Suprapubic skin (tissue), 4 donors: ENCODE measurements around the gene RNF114. TPM values are rescaled to one million over a fixed set of nuclear protein-coding genes. Genes with fewer than 3 reads are reported as not detected.

ENCODE experiments used
- DNase-seq, 2 donors: peaks; one replicate each; pipeline ENCODE4 v3.0.0-alpha.2; 2019; ENCODE audit warnings: low spot score in 2 of 2
- H3K27ac ChIP-seq: fragments of 200-600 bp; sonication (generic); one replicate; pipeline ENCODE4 v1.5.1; 2019
- H3K27me3 ChIP-seq: fragments of 200-600 bp; sonication (generic); one replicate; pipeline ENCODE4 v1.5.1; 2019
- H3K36me3 ChIP-seq: fragments of 200-600 bp; sonication (generic); one replicate; pipeline ENCODE4 v1.5.1; 2019
- H3K4me1 ChIP-seq: fragments of 200-600 bp; sonication (generic); one replicate; pipeline ENCODE4 v1.5.1; 2019
- H3K4me3 ChIP-seq: fragments of 200-600 bp; sonication (generic); one replicate; pipeline ENCODE4 v1.5.1; 2019; ENCODE audit warnings: mild to moderate bottlenecking
- H3K9me3 ChIP-seq: fragments of 200-600 bp; sonication (generic); one replicate; pipeline ENCODE4 v1.5.1; 2019
- CTCF ChIP-seq, 2 donors: fragments of 200-600 bp in 1 of 2; fragments of 450-650 bp in 1 of 2; sonication (generic) in 1 of 2; IDR thresholded peaks; one replicate each; pipeline ENCODE4 v1.5.1; 2016 to 2019; ENCODE audit warnings: antibody characterized with exemption in 2 of 2, mild to moderate bottlenecking in 1 of 2, moderate library complexity in 1 of 2
- EP300 ChIP-seq: sonication (generic); formaldehyde crosslinking; IDR thresholded peaks from one replicate; pipeline ENCODE4 v1.6.1; 2017; ENCODE audit warnings: antibody characterized with exemption
- POLR2A ChIP-seq, 2 donors: fragments of 450-650 bp; IDR thresholded peaks; one replicate each; pipeline ENCODE4 v1.6.1; 2017; ENCODE audit warnings: antibody characterized with exemption in 2 of 2, mild to moderate bottlenecking in 2 of 2, moderate library complexity in 2 of 2
- POLR2AphosphoS5 ChIP-seq, 3 donors: sonication (generic); formaldehyde crosslinking; IDR thresholded peaks; one replicate each; pipeline ENCODE4 v1.6.1; 2017; ENCODE audit warnings: antibody characterized with exemption in 3 of 3
- WGBS: methylation state at CpG from one replicate; pipeline ENCODE4 v1.1.5; 2018; 5-methylcytosine and 5-hydroxymethylcytosine counted together
- total RNA-seq, 4 donors: library from RNA; depleted of rRNA; stranded (reverse); fragments of >200 nt; gene quantifications; one replicate each; pipeline ENCODE4 v1.1.0, GENCODE V29; 2016

RNF114 gene
- total RNA-seq, 4 donors from 2014 or later: 134 to 150 (median 138) TPM

DNA sequence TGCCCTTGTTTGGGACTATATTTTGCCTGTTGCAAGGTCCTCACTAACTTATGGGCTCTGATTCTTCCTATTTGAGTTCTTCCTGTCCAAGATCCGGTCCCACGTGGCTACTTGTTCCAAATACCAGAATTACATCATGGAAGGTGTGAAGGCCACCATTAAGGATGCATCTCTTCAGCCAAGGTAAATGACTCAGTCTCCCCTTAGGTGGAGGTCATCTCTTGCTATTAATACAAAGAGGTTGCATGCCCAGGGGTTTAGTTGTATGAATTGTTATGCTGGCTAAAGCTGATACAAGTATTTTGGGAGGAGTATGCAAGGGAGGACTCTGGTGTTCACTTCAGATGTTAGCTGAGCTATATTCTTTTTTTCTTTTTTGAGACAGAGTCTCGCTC, 9.1 kb downstream of the RNF114 start:
- no peak overlapping the region for H3K4me3 ChIP-seq
- H3K4me1 ChIP-seq: no peaks in the 10 kb centered on the region
- H3K27me3 ChIP-seq: no peaks in the 10 kb centered on the region
- TF ChIP-seq POLR2AphosphoS5 (IDR thresholded peaks at IDR 0.05): no peak
- no peak for TF ChIP-seq CTCF (IDR thresholded peaks at IDR 0.05)
- TF ChIP-seq POLR2A (IDR thresholded peaks at IDR 0.05): no peak
- TF ChIP-seq EP300: no peak
- WGBS: 79% methylated on average over 3 of the region's 3 CpGs
- no peak for DNase-seq
- peaks cover 80% of the 10 kb centered on the region for H3K36me3 ChIP-seq
- H3K27ac ChIP-seq: no peak overlapping the region
- no peaks in the 10 kb centered on the region for H3K9me3 ChIP-seq

DNA sequence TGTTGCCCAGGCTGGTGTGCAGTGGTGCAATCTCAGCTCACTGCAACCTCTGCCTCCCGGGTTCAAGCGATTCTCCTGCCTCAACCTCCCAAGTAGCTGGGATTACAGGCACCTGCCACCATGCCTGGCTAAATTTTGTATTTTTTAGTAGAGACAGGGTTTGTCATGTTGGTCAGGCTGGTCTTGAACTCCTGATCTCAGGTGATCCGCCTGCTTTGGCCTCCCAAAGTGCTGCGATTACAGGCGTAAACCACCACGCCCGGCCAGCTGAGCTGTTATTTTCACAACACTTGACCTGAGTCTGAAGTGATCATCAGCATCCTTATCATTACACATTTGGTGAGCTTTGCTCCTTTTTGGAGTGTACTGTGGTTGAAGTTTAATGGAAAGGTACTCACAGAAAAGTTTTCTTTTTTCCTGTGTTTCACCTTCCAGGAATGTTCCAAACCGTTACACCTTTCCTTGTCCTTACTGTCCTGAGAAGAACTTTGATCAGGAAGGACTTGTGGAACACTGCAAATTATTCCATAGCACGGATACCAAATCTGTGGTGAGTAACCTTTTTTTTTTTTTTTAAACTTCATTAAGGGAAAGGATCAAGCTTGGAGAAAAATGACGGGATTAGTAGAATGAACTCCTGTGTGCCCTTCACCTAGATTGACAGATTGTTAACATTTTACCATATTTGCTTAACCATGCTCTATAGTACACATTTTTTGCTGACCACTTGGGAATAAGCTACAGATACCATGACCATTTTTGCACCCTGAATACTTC, 9.7 kb downstream of the RNF114 start:
- H3K4me1 ChIP-seq: no peaks in the 10 kb centered on the region
- no peak for TF ChIP-seq CTCF (IDR thresholded peaks at IDR 0.05)
- no peak for TF ChIP-seq POLR2A (IDR thresholded peaks at IDR 0.05)
- TF ChIP-seq POLR2AphosphoS5 (IDR thresholded peaks at IDR 0.05): no peak
- no peak for TF ChIP-seq EP300
- H3K27me3 ChIP-seq: no peaks in the 10 kb centered on the region
- H3K4me3 ChIP-seq: no peak overlapping the region
- no peak overlapping the region for H3K27ac ChIP-seq
- DNase-seq: no peak
- 95% methylated on average over 9 of the region's 10 CpGs for WGBS
- no peaks in the 10 kb centered on the region for H3K9me3 ChIP-seq
- peaks cover 86% of the 10 kb centered on the region for H3K36me3 ChIP-seq

DNA sequence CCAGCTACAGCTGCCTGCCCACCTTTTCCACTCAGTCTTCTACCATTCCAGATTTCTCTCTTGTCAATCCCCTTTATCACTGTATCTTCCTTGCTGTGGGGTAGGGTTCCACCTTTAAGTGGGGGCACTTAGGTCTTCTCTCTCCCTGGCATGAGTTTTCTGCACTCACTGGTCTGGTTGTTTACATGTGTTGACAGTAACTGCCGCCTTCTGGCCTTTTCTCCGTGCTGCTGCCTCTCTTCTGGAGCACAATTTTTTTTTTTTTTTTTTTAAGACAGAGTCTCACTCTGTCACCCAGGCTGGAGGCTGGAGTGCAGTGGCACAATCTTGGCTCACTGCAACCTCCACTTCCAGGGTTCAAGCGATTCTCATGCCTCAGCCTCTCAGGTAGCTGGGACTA, 12.0 kb downstream of the RNF114 start:
- no peak for TF ChIP-seq CTCF (IDR thresholded peaks at IDR 0.05)
- no peak for TF ChIP-seq POLR2AphosphoS5 (IDR thresholded peaks at IDR 0.05)
- TF ChIP-seq POLR2A (IDR thresholded peaks at IDR 0.05): no peak
- TF ChIP-seq EP300: no peak
- Histone ChIP-seq H3K4me3 (no peak overlapping the region), H3K4me1 (no peaks in the 10 kb centered on the region), H3K27me3 (no peaks in the 10 kb centered on the region), H3K36me3 (peaks cover 89% of the 10 kb centered on the region), H3K9me3 (no peaks in the 10 kb centered on the region), H3K27ac (no peak overlapping the region)
- DNase-seq: no peak
- 75% methylated on average over 3 of the region's 3 CpGs for WGBS

DNA sequence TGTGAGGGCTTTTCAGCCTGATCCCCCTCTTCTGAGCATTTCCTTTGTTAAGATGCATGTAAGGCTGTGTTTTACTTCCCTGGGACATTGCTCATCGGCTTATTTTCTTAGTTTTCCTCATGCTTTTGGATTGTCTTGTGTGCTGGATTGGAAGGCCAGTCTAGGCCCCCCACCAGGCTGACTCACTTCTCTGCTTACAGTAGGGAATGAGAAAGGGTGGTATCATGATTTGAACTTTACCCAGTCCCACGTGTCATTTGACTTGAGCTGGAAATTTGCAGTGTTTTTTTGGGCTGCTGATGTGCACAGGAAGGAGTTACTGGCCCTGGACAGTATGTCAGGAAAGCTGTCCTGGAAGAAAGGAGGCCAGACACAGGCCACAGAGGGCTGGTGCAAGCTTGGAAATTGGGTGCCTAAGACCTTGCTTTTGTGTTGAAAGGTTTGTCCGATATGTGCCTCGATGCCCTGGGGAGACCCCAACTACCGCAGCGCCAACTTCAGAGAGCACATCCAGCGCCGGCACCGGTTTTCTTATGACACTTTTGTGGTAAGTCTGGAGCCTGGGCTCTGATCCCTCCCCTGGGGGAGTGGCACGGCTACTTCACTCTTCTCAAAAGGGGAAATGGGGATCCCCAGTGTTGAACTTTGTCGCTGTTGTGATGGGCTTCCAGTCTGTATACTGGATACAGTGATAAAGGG, 12.8 kb downstream of the RNF114 start:
- Histone ChIP-seq H3K36me3 (peaks cover 93% of the 10 kb centered on the region), H3K9me3 (no peaks in the 10 kb centered on the region), H3K27ac (no peak overlapping the region), H3K4me3 (no peak overlapping the region), H3K4me1 (no peaks in the 10 kb centered on the region), H3K27me3 (no peaks in the 10 kb centered on the region)
- DNase-seq: no peak
- TF ChIP-seq POLR2A (IDR thresholded peaks at IDR 0.05): no peak
- TF ChIP-seq EP300: no peak
- no peak for TF ChIP-seq POLR2AphosphoS5 (IDR thresholded peaks at IDR 0.05)
- no peak for TF ChIP-seq CTCF (IDR thresholded peaks at IDR 0.05)
- WGBS: 89% methylated on average over 11 of the region's 11 CpGs

GRCh38 chr20:49951151-49951550, 15.0 kb downstream of the RNF114 start:
- Histone ChIP-seq H3K36me3 (peaks cover 95% of the 10 kb centered on the region), H3K27me3 (no peaks in the 10 kb centered on the region), H3K4me3 (no peak overlapping the region), H3K9me3 (no peaks in the 10 kb centered on the region), H3K27ac (no peak overlapping the region), H3K4me1 (no peaks in the 10 kb centered on the region)
- WGBS: 73% methylated on average over 4 of the region's 4 CpGs
- no peak for TF ChIP-seq CTCF (IDR thresholded peaks at IDR 0.05)
- no peak for TF ChIP-seq POLR2A (IDR thresholded peaks at IDR 0.05)
- no peak for TF ChIP-seq POLR2AphosphoS5 (IDR thresholded peaks at IDR 0.05)
- no peak for TF ChIP-seq EP300
- no peak for DNase-seq
